ENCODE data around the gene ITSN1.

ITSN1 gene

GRCh38 chr21:33944185-33944763 lies 302.0 kb downstream of the ITSN1 start:
- no peak for TF ChIP-seq CTCF (conservative IDR thresholded peaks at IDR 0.05; ENCODE audit: control insufficient read depth, insufficient read depth, low read depth, low read length)
- no peak overlapping the region for H3K4me3 ChIP-seq (ENCODE audit: control insufficient read depth, low read depth, low read length)
- DNase-seq (ENCODE audit: low read depth) = no peak

- no peak for DNase-seq (ENCODE audit: low read depth)
- no peak overlapping the region for H3K4me3 ChIP-seq (ENCODE audit: control insufficient read depth, low read depth, low read length)
- TF ChIP-seq CTCF (conservative IDR thresholded peaks at IDR 0.05; ENCODE audit: control insufficient read depth, insufficient read depth, low read depth, low read length) = no peak
Measured at GRCh38 chr21:33945652-33946270, 303.5 kb downstream of the ITSN1 start.

- peak overlapping the region; percentile 26 for H3K4me3 ChIP-seq (ENCODE audit: control insufficient read depth, low read depth, low read length)
- no peak for TF ChIP-seq CTCF (conservative IDR thresholded peaks at IDR 0.05; ENCODE audit: control insufficient read depth, insufficient read depth, low read depth, low read length)
- DNase-seq (ENCODE audit: low read depth) = peak; percentile 98
Measured at GRCh38 chr21:33947451-33948095, 305.3 kb downstream of the ITSN1 start.

GRCh38 chr21:33948096-33948950 lies 306.0 kb downstream of the ITSN1 start:
- TF ChIP-seq CTCF (conservative IDR thresholded peaks at IDR 0.05; ENCODE audit: control insufficient read depth, insufficient read depth, low read depth, low read length) = no peak
- DNase-seq (ENCODE audit: low read depth) = no peak
- H3K4me3 ChIP-seq (ENCODE audit: control insufficient read depth, low read depth, low read length) = no peak overlapping the region

GRCh38 chr21:33948951-33949444 lies 306.7 kb downstream of the ITSN1 start:
- no peak overlapping the region for H3K4me3 ChIP-seq (ENCODE audit: control insufficient read depth, low read depth, low read length)
- TF ChIP-seq CTCF (conservative IDR thresholded peaks at IDR 0.05; ENCODE audit: control insufficient read depth, insufficient read depth, low read depth, low read length) = no peak
- no peak for DNase-seq (ENCODE audit: low read depth)
